ENCODE data around the gene GAMT.

The GAMT gene

GRCh38 chr19:1418951-1419738 lies 17.8 kb upstream of the GAMT start:
- no peak for DNase-seq (ENCODE audit: low read depth in 3 of 3)

GRCh38 chr19:1418496-1418775 lies 17.1 kb upstream of the GAMT start:
- no peak for DNase-seq (ENCODE audit: low read depth in 3 of 3)

GRCh38 chr19:1417681-1418495 lies 16.5 kb upstream of the GAMT start:
- no peak for DNase-seq (ENCODE audit: low read depth in 3 of 3)

- DNase-seq (ENCODE audit: low read depth in 3 of 3), result no peak
Observed at GRCh38 chr19:1417145-1417544, 15.8 kb upstream of the GAMT start.

GRCh38 chr19:1416014-1416841 lies 14.9 kb upstream of the GAMT start:
- DNase-seq (ENCODE audit: low read depth in 3 of 3), result no peak

- no peak for DNase-seq (ENCODE audit: low read depth in 3 of 3)
Observed at GRCh38 chr19:1412995-1413800, 11.9 kb upstream of the GAMT start.

GRCh38 chr19:1412323-1412923 lies 11.1 kb upstream of the GAMT start:
- DNase-seq (ENCODE audit: low read depth in 3 of 3), result no peak

GRCh38 chr19:1411255-1412191 lies 10.2 kb upstream of the GAMT start:
- DNase-seq (ENCODE audit: low read depth in 3 of 3), result no peak

GRCh38 chr19:1410789-1411188 lies 9.4 kb upstream of the GAMT start:
- no peak for DNase-seq (ENCODE audit: low read depth in 3 of 3)

GRCh38 chr19:1410136-1410786 lies 8.9 kb upstream of the GAMT start:
- DNase-seq (ENCODE audit: low read depth in 3 of 3), result no peak

GRCh38 chr19:1409204-1410005 lies 8.1 kb upstream of the GAMT start:
- DNase-seq (ENCODE audit: low read depth in 3 of 3), result no peak

GRCh38 chr19:1408300-1409203 lies 7.2 kb upstream of the GAMT start:
- DNase-seq (ENCODE audit: low read depth in 3 of 3), result peak in 2 of 3 donors; percentile 20 to 40

- no peak for DNase-seq (ENCODE audit: low read depth in 3 of 3)
Observed at GRCh38 chr19:1407528-1408299, 6.4 kb upstream of the GAMT start, which contains the start of gene DAZAP1. TSS of gene DAZAP1 (plus strand) at chr19:1407586. CDS start at chr19:1407774, 188 bp downstream.

- DNase-seq (ENCODE audit: low read depth in 3 of 3), result peak; percentile 97 to 98 (median 97)
Observed at GRCh38 chr19:1406774-1407527, 5.6 kb upstream of the GAMT start.

- DNase-seq (ENCODE audit: low read depth in 3 of 3), result no peak
Observed at GRCh38 chr19:1402411-1403070, 1.2 kb upstream of the GAMT start.

GRCh38 chr19:1401889-1402217 lies 511 bp upstream of the GAMT start:
- DNase-seq (ENCODE audit: low read depth in 3 of 3), result no peak

Data from stimulated activated CD4-positive, alpha-beta T cell treated with anti-CD3 and anti-CD28 coated beads, TNF-alpha, amount 100 ng/mL, for 48 hours (primary cell).